AML-193 (cell line): ENCODE data around the gene CHST10.
"Not testable (repeated sequence)": the region's sequence is repeated elsewhere in the genome, so short reads cannot be mapped to it uniquely, and the experiment has no call there.

ENCODE experiments used
- DNase-seq, 2 experiments: peaks; one replicate each; lab custom pipeline; 2025; lab: John Stamatoyannopoulos, UW

CHST10 gene, protein sequence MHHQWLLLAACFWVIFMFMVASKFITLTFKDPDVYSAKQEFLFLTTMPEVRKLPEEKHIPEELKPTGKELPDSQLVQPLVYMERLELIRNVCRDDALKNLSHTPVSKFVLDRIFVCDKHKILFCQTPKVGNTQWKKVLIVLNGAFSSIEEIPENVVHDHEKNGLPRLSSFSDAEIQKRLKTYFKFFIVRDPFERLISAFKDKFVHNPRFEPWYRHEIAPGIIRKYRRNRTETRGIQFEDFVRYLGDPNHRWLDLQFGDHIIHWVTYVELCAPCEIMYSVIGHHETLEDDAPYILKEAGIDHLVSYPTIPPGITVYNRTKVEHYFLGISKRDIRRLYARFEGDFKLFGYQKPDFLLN

GRCh38 chr2:100416935-100417710, at the start of gene CHST10:
CHST10 (minus strand) TSS chr2:100417668; CDS start chr2:100406675, 10,993 bp downstream.
- peak in 1 of 2 experiments; percentile 15 for DNase-seq

DNA sequence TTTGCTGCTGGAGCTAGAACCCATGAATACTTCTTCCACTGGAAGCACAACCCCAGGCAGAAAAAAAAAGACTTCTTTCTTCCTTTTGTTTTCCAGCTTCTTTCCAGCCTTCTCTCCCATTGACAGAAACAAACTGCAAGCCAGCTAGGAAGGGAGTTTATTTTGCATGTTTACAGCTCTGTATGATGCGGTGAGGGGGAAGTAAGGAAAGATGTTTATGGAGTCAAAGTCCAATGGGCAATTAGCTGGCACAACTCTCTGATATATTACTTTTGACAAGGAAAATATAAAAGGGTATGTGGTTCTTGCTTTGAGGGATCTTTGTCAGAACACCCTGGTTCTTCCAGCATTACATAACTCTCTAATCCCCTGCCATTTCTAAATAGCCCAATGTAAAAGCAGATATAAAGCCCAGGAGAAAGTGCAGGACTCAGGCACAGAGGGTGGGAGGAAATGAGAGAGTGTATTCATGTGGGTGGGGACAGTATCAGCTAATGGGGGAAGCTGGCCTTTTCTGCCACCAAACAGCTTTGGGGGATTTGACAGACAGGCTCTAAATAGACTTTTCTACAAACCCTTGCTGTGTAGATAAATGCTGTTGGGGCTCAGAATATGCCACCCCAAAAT, 43.5 kb upstream of the CHST10 start:
- DNase-seq: no peak

- not testable (repeated sequence) for DNase-seq
Observed at GRCh38 chr2:100456357-100456756, 38.9 kb upstream of the CHST10 start.

GRCh38 chr2:100453853-100454252, 36.4 kb upstream of the CHST10 start:
- no peak for DNase-seq

DNA sequence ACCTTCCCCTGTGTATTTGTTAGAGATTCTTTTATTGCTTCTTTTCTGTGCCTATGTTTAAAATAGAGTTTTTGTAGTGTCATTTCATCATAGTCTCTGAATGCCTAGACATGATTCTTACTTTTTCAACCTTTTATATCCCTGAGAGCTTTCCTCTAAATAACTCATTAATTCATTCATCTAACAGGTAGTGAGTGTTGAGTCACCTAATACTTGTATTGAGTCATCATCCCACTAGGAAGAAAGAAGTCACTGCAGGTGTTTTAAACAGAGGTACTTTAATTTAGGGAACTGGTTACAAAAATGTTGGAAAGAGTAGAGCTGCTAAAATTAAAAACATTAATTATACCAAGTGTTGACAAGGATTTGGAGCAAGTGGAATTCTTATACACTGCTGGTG, 34.3 kb upstream of the CHST10 start:
- no peak for DNase-seq

DNA sequence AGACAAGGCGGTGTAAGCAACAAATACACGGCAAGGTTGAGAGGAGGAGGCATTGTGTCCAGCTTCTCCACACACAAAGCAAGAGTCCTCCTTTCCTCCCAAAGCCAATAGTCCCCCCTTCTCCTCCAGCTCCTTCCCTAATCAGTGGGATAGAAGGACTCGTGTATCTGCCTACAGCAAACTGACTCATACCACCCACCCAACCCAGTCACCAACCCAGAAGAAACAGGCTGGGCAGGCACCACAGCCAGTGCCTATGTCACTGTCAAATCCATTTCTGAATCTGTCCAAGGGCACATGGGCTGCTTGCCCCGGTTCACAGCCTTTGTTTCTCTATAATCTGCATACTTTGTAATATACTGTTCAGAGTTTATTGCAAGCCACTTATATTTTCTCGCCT, 33.6 kb upstream of the CHST10 start:
- no peak for DNase-seq

- DNase-seq: no peak
Observed at GRCh38 chr2:100446696-100447095, 29.2 kb upstream of the CHST10 start.

DNA sequence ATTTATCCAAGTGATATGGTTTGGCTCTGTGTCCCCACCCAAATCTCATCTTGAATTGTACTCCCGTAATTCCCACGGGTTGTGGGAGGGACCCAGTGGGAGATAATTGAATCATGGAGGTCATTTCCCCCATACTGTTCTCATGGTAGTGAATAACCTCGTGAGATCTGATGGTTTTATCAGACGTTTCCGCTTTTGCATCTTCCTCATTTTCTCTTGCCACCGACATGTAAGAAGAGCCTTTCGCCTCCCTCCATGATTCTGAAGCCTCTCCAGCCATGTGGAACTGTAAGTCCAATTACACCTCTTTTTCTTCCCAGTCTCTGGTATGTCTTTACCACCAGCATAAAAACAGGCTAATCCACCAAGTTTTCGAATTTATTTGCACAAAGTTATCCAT, 20.3 kb upstream of the CHST10 start:
- DNase-seq: no peak

- no peak for DNase-seq
Observed at GRCh38 chr2:100429726-100430125, 12.3 kb upstream of the CHST10 start.

GRCh38 chr2:100427627-100428258, 10.3 kb upstream of the CHST10 start:
- DNase-seq: peak; percentile 41 to 62

DNA sequence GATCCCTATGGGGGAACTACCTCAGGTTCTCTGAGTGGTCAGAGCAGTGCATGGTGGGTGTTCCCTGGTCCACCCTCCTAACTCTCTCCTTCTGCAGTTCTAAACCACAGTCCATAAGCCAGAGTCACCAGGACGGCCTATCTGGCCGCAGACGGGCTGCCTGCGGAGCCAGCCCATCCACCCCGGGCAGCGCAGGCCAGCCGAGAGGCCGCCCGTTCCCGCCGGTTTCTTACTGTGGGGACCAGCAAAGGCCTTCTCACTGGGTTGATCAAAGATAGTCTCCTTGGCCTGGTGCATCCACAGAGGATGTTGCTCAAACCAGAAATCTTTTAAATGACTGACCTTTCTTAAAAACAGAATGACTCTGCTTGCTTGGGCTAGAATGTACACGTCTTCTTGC, 9.6 kb upstream of the CHST10 start:
- DNase-seq: no peak

GRCh38 chr2:100426384-100426720, 8.9 kb upstream of the CHST10 start:
- no peak for DNase-seq

DNA sequence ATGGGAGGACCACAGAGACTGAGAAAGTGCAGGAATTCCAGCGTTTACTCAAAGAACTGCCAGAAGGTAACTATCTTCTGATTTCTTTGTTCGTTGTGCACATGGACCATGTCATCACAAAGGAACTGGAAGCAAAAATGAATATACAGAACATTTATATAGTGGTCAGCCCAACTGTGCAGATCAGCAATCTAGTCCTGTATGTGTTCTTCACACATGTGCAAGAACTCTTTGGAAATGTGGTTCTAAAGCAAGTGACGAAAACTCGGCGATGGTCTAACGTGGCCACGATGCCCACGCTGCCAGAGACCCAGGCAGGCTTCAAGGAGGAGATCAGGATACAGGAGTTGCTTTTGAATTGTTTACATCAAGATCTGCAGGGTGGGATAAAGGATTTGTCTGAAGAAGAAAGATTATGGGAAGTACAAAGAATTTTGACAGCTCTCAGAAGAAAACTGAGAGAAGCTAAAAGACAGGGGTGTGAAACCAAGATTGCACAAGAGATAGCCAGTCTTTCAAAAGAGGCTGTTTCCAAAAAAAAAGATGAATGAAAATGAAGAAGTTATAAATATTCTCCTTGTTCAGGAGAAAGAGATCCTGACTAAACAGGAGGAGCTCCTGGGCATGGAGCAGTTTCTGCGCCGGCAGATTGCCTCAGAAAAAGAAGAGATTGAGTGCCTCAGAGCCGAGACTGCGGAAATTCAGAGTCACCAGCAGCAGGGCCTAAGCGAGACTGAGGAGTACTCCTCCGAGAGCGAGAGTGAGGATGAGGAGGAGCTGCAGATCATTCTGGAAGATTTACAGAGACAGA, 8.3 kb upstream of the CHST10 start:
- peak; percentile 48 to 65 for DNase-seq

GRCh38 chr2:100425107-100425506, 7.6 kb upstream of the CHST10 start:
- DNase-seq: no peak

DNA sequence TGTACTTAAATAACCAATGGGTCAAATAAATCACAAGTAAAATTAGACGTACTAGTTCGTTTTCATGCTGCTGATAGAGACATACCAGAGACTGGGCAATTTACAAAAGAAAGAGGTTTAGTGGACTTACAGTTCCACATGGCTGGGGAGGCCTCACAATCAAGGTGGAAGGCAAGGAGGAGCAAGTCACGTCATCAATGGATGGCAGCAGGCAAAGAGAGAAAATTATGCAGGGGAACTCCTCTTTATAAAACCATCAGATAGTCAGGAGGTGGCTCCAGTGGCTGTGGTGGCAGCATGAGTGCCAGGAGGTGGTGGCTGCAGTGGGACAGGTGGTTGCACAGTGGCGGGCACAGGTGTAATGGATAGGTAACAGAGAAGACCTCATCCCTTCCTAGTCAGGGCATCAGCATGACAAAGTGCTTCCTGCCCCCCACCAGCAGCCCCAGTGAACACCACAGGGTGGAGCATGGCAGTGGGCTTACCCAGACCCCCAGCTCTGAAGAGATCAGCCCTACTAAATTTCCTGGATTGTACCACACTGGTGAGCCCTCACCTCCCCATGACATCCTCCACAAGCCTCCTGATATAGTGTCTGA, 6.9 kb upstream of the CHST10 start:
- no peak for DNase-seq

DNA sequence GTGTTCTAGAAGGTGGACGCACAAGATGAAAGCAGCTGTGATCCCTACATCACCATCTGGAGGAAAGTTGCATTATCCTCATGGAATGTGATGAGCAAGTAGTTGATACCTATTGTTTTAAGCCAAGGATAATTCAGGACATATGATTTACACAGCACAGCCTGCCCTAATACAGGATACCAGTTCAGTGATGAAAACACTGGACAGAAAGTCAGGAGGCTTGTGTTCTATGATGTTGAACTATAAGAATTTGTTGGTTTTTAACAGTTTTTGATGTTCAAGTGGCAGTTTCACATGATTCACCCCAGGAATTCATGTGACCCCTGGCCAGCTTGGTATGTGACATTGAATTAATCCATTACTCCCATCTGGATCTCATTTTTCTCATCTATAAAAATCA, 6.2 kb upstream of the CHST10 start:
- DNase-seq: no peak

- no peak for DNase-seq
Observed at GRCh38 chr2:100422320-100423055, 5.0 kb upstream of the CHST10 start.

- DNase-seq: no peak
Observed at GRCh38 chr2:100419915-100420314, 2.4 kb upstream of the CHST10 start.

DNA sequence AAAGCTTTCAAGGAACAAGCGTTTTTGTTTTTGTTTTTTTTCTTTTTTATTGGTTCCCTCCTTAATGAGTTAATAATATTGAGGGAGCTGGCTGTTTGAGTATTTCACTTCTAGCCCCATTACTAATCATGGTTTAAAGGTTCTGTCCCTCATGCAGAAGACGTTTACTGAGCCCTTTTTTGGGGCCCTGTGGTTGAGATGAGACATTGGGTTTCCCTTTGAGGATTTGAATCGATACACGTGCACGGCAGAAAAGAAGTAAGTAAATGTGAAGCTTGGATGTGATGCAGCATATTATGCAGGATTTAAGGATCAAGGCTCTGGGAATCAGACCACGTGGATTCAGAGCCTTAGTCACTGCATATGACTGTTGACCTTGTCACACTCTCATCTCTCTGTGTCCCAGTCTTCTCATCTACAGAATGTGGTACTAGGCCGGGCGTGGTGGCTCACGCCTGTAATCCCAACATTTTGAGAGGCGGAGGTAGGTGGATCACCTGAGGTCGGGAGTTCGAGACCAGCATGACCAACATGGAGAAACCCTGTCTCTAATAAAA, 1.0 kb upstream of the CHST10 start:
- DNase-seq: no peak

- DNase-seq: no peak
Observed at GRCh38 chr2:100417711-100418124, 250 bp upstream of the CHST10 start.
